ENCODE measurements around the gene TEX261. TPM values are rescaled to one million over a fixed set of nuclear protein-coding genes. Genes with fewer than 3 reads are reported as not detected.
A peak's percentile ranks its signal among the peaks of the same experiment; 100 is the strongest.
"Not testable (repeated sequence)": the region's sequence is repeated elsewhere in the genome, so short reads cannot be mapped to it uniquely, and the experiment has no call there.

TEX261 gene
- total RNA-seq, 6 donors from 2014 or later: 10.9 to 68.3 (median 33.8) TPM

DNA sequence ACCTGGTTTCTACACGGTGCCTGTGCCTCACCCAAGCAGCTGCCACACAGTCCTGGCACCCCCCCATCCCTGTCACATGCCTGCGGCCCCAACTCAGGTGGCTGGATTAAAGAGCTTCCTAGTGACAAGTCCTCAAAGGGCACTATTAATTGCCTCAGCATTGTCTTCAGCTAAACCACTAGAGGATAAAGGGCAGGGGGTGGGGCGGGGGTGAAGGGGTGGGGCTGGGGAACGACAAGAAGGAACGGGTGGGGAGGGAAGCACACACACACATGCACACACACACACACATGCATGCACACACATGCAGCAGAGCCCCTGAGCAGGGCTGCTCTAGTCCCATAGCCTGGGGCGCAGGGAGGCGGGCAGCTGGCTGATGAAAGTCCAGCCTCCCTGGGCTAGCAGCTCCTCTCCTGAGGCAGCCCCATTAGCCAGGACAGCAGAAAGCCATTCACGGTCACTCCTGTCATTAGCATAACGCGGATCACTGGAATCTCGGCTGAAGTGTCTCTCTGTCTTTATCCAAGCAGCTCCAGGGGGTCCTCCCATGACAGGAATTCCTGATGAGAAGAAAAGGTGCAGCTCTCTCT is 7.4 kb upstream of the TEX261 start:
- 47 to 52% methylated on average over 9 to 11 of the region's 11 CpGs for WGBS, 2 donors
- Histone ChIP-seq H3K27me3 (no peaks in the 10 kb centered on the region), H3K9me3 (no peaks in the 10 kb centered on the region), H3K4me3 (no peak overlapping the region), H3K27ac (no peak overlapping the region), H3K4me1 (peaks cover 0 to 10% (median 7%) of the 10 kb centered on the region in 4 donors), H3K36me3 (no peaks in the 10 kb centered on the region)
- ATAC-seq (ENCODE audit: low FRiP score in 2 of 2): no peak
- peak in 1 of 2 donors; percentile 28 for DNase-seq
- TF ChIP-seq POLR2AphosphoS5 (IDR thresholded peaks at IDR 0.05) (no peak), POLR2A (IDR thresholded peaks at IDR 0.05) (no peak), EP300 (IDR thresholded peaks at IDR 0.05) (no peak)
- TF ChIP-seq, protein P1, sequence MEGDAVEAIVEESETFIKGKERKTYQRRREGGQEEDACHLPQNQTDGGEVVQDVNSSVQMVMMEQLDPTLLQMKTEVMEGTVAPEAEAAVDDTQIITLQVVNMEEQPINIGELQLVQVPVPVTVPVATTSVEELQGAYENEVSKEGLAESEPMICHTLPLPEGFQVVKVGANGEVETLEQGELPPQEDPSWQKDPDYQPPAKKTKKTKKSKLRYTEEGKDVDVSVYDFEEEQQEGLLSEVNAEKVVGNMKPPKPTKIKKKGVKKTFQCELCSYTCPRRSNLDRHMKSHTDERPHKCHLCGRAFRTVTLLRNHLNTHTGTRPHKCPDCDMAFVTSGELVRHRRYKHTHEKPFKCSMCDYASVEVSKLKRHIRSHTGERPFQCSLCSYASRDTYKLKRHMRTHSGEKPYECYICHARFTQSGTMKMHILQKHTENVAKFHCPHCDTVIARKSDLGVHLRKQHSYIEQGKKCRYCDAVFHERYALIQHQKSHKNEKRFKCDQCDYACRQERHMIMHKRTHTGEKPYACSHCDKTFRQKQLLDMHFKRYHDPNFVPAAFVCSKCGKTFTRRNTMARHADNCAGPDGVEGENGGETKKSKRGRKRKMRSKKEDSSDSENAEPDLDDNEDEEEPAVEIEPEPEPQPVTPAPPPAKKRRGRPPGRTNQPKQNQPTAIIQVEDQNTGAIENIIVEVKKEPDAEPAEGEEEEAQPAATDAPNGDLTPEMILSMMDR (IDR thresholded peaks at IDR 0.05): no peak

DNA sequence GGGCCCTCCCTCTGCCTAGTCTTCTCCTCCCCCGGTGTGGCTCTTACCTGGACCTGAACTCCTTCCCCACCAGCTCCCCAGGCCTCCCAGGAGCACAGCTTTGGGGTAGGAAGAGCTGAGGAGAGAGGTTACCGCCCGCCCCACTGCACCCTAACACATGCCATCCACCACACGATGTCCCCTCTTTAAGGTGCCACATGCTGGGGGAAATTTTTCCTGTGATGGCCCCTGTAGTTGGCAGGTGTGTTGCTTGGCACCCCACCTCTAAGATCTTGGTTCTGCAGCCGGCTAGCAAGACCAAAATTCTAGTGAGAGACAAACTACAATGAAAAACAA is 6.9 kb upstream of the TEX261 start:
- Histone ChIP-seq H3K36me3 (no peaks in the 10 kb centered on the region), H3K4me3 (no peak overlapping the region), H3K27me3 (no peaks in the 10 kb centered on the region), H3K9me3 (no peaks in the 10 kb centered on the region), H3K27ac (no peak overlapping the region), H3K4me1 (peaks cover 0 to 10% (median 7%) of the 10 kb centered on the region in 4 donors)
- ATAC-seq (ENCODE audit: low FRiP score in 2 of 2): no peak
- TF ChIP-seq POLR2AphosphoS5 (IDR thresholded peaks at IDR 0.05): no peak
- TF ChIP-seq EP300 (IDR thresholded peaks at IDR 0.05): no peak
- no peak for TF ChIP-seq POLR2A (IDR thresholded peaks at IDR 0.05)
- TF ChIP-seq, protein P1 (IDR thresholded peaks at IDR 0.05): no peak
- DNase-seq: no peak
- 66 to 90% methylated on average over 5 of the region's 5 CpGs for WGBS, 2 donors

DNA sequence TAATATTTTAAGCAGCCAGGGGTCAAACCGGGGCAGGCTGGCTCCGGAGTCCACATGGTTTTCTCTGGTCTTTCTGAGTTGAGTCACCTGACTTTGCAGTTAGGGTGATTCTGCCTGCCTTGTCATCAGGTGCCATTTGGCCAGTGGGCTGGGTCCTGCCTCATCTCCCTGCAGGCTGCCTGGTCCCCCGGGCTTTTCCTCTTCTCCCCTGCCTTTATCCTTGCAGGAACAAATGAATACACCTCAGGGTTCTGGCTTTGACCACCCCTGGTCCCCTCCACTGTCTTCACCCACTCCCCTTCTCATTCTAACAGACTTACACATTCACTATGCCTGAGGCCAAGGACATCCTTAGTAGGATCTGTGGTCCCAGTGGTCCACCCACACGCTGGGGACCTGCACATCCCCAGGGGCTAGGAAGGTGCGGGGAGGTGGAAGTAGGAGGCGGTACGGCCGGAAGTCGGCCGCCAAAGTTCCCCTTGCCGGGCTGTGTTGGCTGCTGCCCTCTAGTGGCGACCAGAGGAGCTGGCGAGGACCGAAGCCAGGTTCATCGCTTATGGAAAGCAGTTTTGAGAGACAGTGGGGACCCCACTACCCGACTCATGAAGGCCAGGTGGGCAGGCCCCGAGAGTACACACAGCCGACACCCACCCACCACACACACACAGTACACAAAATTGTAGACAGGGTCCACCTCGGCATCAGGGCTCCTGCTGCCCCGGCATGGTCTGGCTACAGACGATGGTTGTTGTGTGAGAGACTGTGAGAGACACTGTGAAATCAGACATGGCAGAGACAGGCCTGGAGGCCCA is 6.3 kb upstream of the TEX261 start:
- peak overlapping the region in 1 of 4 donors; percentile 6 for H3K27ac ChIP-seq
- DNase-seq: peak; percentile 85 to 87
- peaks cover 0 to 10% (median 7%) of the 10 kb centered on the region in 4 donors for H3K4me1 ChIP-seq
- H3K4me3 ChIP-seq: peak overlapping the region in 2 of 4 donors; percentile 39 to 40
- H3K9me3 ChIP-seq: no peaks in the 10 kb centered on the region
- peak; percentile 80 to 92 for ATAC-seq (ENCODE audit: low FRiP score in 2 of 2)
- no peaks in the 10 kb centered on the region for H3K27me3 ChIP-seq
- TF ChIP-seq EP300 (IDR thresholded peaks at IDR 0.05) (no peak), POLR2A (IDR thresholded peaks at IDR 0.05) (no peak), POLR2AphosphoS5 (IDR thresholded peaks at IDR 0.05) (peak in 1 of 2 donors; percentile 14)
- TF ChIP-seq, protein P1 (IDR thresholded peaks at IDR 0.05): peak; percentile 75 to 95 (median 88)
- H3K36me3 ChIP-seq: no peaks in the 10 kb centered on the region
- 26 to 60% methylated on average over 6 to 21 of the region's 21 CpGs for WGBS, 2 donors

DNA sequence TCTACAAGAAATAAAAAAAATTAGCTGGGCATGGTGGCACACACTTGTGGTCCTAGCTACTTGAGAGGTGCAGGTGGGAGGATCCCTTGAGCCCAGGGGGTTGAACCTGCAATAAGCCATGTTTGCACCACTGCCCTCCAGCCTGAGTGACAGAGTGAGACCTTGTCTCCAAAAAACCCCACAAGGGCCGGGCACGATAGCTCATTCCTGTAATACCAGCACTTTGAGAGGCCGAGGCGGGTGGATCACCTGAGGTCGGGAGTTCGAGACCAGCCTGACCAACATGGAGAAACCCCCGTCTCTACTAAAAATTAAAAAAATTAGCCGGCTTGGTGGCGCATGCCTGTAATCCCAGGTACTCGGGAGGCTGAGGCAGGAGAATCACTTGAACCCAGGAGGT is 5.3 kb upstream of the TEX261 start:
- not testable (repeated sequence) for H3K9me3 ChIP-seq; H3K27me3 ChIP-seq; ATAC-seq (ENCODE audit: low FRiP score in 2 of 2); H3K27ac ChIP-seq; H3K36me3 ChIP-seq; H3K4me3 ChIP-seq
- peaks cover 0 to 16% (median 7%) of the 10 kb centered on the region in 4 donors for H3K4me1 ChIP-seq
- WGBS, 2 donors: 91 to 94% methylated on average over 10 of the region's 10 CpGs
- DNase-seq: peak in 1 of 2 donors; percentile 18

DNA sequence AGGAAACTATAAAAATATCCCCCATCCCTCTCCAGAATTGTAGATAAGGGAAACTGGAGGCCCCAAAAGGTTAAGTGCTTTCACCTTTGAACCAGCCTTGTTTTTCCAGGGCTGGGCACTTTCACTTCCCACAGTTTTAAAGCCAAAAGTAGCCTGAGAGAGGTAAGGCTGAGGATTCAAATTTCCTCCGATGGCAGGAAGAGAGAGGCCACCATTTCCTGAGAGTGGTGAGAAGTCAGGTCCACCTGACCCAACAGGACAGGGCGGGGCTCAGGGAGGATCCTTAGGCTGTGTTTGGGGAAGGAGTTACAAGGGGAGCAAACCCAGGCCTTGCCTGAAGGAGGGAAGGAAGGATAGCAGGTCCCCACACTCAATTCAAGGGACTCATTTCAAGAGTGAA is 4.7 kb upstream of the TEX261 start:
- no peaks in the 10 kb centered on the region for H3K9me3 ChIP-seq
- H3K36me3 ChIP-seq: no peaks in the 10 kb centered on the region
- no peaks in the 10 kb centered on the region for H3K27me3 ChIP-seq
- TF ChIP-seq POLR2A (IDR thresholded peaks at IDR 0.05) (no peak), POLR2AphosphoS5 (IDR thresholded peaks at IDR 0.05) (no peak), EP300 (IDR thresholded peaks at IDR 0.05) (no peak)
- TF ChIP-seq, protein P1 (IDR thresholded peaks at IDR 0.05): no peak
- DNase-seq (no peak), ATAC-seq (ENCODE audit: low FRiP score in 2 of 2) (no peak)
- 55 to 61% methylated on average over 2 of the region's 2 CpGs for WGBS, 2 donors
- H3K4me1 ChIP-seq: peaks cover 0 to 16% (median 7%) of the 10 kb centered on the region in 4 donors
- H3K4me3 ChIP-seq: no peak overlapping the region
- H3K27ac ChIP-seq: no peak overlapping the region

DNA sequence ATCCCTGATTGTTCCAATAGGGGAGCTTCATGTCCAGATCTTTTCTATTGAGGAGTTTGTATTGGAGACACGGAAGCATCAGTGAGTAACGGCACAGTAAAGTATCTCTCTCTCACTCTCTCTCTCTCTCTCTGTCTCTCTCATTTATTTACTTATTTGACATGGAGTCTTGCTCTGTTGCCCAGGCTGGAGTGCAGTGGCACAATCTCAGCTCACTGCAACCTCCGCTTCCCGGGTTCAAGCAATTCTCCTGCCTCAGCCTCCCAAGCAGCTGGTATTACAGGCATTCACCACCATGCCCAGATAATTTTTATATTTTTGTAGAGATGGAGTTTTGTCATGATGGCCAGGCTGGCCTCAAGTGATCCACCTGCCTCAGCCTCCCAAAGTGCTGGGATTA is 4.2 kb upstream of the TEX261 start:
- not testable (repeated sequence) for H3K36me3 ChIP-seq; DNase-seq; H3K9me3 ChIP-seq; H3K27ac ChIP-seq; H3K4me3 ChIP-seq; H3K27me3 ChIP-seq; ATAC-seq (ENCODE audit: low FRiP score in 2 of 2)
- H3K4me1 ChIP-seq: peaks cover 1 to 18% (median 8%) of the 10 kb centered on the region in 4 donors
- 89 to 92% methylated on average over 4 of the region's 4 CpGs for WGBS, 2 donors
